OCI-M2 (cell line): ENCODE measurements around the gene ATXN7.
A peak's percentile ranks its signal among the peaks of the same experiment; 100 is the strongest.

ENCODE experiments used
- DNase-seq: peaks from one replicate; lab custom pipeline; 2025; ENCODE audit not compliant: unreplicated experiment; lab: John Stamatoyannopoulos, UW

ATXN7 gene

GRCh38 chr3:63863150-63864007 lies at the start of gene ATXN7, which contains the start of gene THOC7:
ATXN7 (plus strand) TSS chr3:63863867; CDS start chr3:63912599, 48,732 bp downstream.
THOC7 (minus strand) TSS chr3:63863805; CDS start chr3:63863790, 15 bp downstream.
- no peak for DNase-seq

GRCh38 chr3:63814237-63814636 lies 49.4 kb upstream of the ATXN7 start:
- no peak for DNase-seq

DNA sequence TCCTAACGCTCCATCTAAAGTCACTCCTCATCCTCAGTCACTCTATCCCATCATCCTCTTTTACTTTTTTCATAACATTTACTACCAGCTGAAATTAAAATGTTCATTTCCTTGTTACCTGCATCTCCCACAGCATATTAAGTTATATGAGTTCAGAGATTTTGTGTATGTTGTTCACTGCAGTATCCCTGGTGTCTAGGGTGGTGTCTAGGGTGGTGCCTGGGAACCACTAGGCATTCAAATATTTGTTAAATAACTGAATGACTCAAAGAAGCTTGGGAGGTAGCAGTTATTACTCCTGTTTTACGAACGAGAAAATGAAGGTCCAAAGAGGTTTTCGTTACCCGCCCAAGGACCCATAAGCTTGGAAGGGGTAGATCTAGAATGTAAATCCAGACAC lies 46.4 kb upstream of the ATXN7 start:
- DNase-seq: no peak

DNA sequence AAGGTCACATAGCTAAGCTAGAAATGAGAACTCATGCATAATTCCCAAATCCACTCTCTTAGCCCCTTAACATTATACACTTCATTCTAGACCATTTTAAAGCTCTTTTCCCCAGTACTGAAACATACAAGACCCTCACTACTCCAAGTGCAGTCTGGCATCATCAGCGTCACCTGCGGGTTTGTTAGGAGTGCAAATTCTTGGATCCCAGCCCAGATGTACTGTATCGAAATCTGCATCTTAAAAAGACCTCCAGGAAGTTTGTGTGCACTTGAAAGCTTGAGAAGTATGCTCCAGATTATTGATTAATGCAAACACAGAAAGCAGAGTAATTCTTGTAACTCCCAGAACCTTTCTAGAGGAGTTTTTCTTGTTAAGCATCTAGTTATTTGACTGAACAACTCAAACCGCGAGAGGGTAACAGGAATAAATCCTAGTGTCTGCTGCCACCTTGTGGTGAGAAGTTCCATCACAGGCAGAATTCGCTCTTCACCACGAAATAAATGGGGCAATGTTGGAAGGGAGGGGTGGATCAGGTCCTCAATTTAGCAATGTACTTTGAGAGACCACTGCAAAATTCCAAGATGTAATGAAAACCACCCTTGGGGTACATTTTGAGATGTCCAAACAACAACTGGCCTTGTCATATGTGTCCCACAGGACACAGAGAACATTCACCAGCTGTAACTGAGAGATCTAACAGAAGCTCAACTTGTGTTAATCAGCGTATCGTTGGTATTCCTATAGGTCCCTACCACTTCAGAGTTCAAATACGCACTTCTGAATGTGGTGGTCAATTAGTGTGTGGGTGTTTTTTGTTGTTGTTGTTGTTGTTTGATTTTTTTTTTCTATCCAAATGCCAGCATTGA lies 45.2 kb upstream of the ATXN7 start:
- peak; percentile 18 for DNase-seq

DNA sequence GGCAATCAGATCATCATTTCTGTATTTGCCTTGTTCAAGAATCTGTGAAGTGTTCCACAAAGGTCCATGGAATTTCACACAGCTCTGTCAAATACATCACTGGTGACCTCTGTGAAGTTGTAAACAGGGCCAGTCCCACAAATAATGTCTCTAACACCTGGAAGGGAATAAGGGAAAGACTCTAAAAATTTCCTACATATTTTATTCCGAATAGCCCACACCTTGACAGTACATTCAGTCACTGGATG lies 44.6 kb upstream of the ATXN7 start, which contains the start of gene C3orf49:
TSS of gene C3orf49 (plus strand) at position 149 of the 248 bp plus-strand sequence. CDS start 173 bp downstream, outside the sequence.
- no peak for DNase-seq

- DNase-seq: no peak
Measured at GRCh38 chr3:63824309-63824708, 39.4 kb upstream of the ATXN7 start.

DNA sequence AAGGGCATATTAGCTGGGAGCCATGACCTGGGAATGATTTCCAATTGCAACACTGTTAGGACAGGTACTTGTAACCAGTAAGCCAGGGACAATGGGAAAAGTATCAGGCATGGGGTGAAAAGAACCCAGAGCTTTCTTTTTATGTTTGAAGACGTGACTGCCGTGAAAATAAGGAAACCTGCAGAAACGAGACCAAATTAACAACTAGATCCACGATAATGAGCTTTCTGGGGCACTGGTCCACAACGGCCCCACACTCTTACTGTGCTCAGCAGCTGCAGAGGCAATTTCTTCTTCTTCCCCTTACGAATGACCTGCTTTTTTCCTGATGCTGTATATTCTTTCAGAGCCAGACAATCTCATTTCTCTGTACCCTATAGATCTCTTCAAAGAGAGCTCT lies 33.1 kb upstream of the ATXN7 start:
- DNase-seq: no peak

DNA sequence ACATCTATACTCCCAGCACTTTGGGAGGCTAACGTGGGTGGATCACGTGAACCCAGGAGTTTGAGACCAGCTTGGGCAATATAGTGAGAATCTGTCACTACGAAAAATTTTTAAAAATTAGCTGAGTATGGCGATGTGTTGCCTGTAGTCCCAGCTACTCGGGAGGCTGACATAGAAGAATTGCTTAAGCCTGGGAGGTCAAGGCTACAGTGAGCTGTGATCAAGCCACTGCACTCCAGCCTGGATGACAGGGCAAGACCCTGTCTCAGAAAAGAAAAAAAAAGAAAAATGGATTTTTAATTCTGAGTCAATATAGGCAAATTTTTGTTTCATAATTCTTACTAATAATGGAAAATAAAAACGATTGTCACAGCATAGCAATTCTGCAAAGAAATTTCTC lies 31.3 kb upstream of the ATXN7 start:
- DNase-seq: no peak

DNA sequence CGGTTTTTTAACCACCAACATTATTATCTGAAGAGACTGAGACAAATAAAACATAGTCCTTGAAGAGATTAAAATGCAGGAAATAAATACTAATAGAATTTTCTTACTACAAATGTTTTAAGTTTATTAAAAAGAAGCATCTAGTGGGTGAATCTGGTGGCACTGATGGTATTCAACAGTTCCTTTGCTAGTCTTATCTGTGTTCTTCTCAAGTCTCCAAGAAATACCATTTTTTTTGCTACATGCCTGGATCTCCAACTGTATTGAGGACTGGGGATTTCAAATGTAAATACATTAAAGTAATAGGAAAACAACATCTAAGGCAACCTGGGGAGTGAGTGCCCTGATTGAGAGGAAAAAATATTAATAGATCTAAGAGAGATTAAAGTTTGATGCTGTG lies 22.0 kb upstream of the ATXN7 start:
- DNase-seq: no peak

GRCh38 chr3:63842127-63842526 lies 21.5 kb upstream of the ATXN7 start:
- DNase-seq: no peak

- DNase-seq: no peak
Measured at GRCh38 chr3:63845215-63845614, 18.5 kb upstream of the ATXN7 start.

GRCh38 chr3:63847718-63848450 lies 15.8 kb upstream of the ATXN7 start:
- DNase-seq: no peak

GRCh38 chr3:63849175-63849574 lies 14.5 kb upstream of the ATXN7 start:
- no peak for DNase-seq

GRCh38 chr3:63851287-63851686 lies 12.4 kb upstream of the ATXN7 start:
- no peak for DNase-seq

DNA sequence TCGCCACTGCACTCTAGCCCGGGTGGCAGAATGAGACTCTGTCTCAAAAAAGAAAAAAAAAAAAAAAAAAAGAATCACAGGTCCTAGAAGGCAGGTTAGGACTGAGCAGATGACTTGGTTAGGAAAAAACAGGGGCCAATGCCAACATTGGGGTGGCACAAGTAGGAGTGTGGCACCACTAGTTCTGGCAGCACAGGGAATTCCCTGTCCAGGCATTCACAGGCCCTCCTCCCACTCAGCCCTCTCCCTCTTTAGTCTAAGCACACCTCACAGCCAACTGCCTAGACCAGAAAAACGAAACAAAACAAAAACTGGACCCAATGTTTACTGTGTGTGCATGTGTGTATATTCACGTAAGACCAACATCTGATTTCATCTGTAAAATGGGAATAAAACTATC lies 10.6 kb upstream of the ATXN7 start:
- no peak for DNase-seq

DNA sequence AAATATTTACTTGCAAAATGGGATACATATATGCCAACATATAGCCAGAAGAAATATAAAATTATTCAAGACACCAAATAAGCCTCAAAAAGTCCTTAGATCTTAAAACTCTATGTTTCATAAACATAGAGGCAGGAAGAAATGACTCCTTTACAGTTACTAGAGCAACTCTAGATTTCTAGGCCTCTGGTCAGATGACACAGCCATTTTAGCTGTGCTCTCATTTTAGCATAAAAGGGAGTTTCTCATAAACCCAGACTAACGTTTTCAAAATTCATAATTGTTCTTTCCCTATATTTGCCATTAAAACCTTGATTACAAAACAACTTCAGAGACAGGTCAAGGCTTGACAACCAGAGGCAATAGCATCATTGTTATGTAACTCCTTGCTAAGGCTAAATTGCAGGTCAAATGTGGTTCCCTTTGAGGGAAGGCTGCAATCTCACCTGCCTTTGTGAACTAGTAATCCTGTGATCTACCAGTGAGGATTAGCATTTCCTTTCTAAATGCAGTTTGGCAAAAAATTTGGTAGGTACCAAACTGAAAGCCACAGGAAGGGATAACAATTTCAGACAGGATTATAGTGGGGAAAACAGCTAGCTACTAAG lies 8.2 kb upstream of the ATXN7 start:
- no peak for DNase-seq

GRCh38 chr3:63857311-63857710 lies 6.4 kb upstream of the ATXN7 start:
- no peak for DNase-seq

- DNase-seq: no peak
Measured at GRCh38 chr3:63860776-63861175, 2.9 kb upstream of the ATXN7 start.

DNA sequence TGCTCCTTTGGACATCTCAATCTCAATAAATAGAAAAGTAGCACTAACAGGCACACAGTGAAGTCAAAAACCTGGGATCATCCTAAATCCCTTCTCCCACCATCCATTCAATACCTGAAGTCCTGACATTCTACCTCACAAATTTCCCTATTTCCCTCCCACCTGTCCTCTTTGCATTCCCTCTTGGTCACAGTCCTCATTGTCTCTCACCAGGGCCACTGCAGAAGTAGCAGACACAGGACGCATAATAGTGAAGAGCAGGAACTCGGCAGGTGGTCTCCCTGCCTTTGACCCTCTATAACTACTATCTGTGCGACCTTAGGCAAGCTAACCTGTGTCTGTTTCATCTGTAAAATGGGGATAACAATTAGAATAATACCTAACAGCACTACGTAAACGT lies 2.4 kb upstream of the ATXN7 start:
- no peak for DNase-seq

DNA sequence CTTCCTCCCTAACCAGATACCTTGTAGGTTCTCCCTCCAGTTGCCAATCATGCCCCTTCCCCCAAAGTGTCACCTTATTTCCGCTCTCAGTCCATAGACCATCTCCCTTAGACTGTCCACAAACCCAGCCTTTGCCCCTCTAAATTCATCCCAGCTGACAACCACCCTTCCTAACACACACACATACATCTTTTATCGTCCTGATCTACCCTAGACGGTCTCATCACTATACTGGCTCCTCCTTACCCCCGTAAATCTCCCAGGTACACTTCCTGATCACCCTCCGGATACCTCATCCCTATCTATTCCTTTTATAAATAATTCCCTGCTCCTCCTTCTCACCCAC lies 890 bp upstream of the ATXN7 start:
- no peak for DNase-seq
